Measurements from ENCODE around the gene CCDC171. TPM values are rescaled to one million over a fixed set of nuclear protein-coding genes. Genes with fewer than 3 reads are reported as not detected.
"Not testable (repeated sequence)": the region's sequence is repeated elsewhere in the genome, so short reads cannot be mapped to it uniquely, and the experiment has no call there.

CCDC171 gene
- total RNA-seq, 4 donors from 2014 or later = 3.2 to 12.4 (median 7.3) TPM

DNA sequence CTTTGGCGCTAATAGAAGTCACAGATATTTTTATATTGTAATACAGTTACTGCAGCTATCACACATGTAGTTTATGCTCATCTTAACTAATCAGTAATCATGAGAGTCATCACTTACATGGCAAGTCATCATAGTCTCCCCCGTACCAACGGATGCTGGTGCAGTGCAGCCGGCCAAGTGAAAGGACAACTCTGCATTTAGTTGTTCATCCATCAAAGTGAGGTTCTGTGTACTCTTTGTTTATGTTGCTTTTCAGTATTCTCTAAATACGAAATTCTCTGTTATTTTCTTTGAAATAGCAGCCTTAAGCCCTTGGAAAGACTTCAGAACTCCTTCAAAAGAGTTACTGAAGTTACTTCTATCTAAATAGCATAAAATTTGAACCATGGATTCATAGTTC lies 216.7 kb downstream of the CCDC171 start:
- no peak for DNase-seq (ENCODE audit: low spot score in 2 of 2)
- Histone ChIP-seq H3K4me3 (no peak overlapping the region), H3K27ac (no peak overlapping the region), H3K36me3 (no peaks in the 10 kb centered on the region), H3K27me3 (no peaks in the 10 kb centered on the region), H3K4me1 (no peaks in the 10 kb centered on the region), H3K9me3 (no peaks in the 10 kb centered on the region)
- WGBS = 91% methylated on average over 5 of the region's 5 CpGs
- TF ChIP-seq EP300 (IDR thresholded peaks at IDR 0.05) (no peak), POLR2AphosphoS5 (IDR thresholded peaks at IDR 0.05) (no peak), POLR2A (IDR thresholded peaks at IDR 0.05) (no peak), CTCF (IDR thresholded peaks at IDR 0.05) (no peak)

DNA sequence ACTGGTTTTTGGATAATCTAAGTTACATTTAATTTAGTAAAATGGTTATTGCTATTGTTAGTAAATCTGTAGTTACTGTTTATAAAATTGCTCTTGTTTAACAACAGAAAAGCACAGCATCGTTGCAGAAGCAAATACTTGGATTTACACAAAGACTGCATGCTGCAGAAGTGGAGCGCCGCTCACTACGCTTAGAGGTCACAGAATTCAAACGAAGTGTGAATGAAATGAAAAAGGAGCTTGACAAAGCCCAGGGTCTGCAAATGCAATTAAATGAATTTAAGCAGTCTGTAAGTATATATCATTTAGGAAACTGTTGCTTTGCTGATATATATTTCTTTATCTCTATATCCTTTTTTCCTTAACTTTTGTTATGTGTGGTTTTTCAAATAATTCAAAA lies 226.0 kb downstream of the CCDC171 start:
- DNase-seq (ENCODE audit: low spot score in 2 of 2) = no peak
- Histone ChIP-seq H3K27me3 (no peaks in the 10 kb centered on the region), H3K36me3 (no peaks in the 10 kb centered on the region), H3K9me3 (no peaks in the 10 kb centered on the region), H3K27ac (no peak overlapping the region), H3K4me3 (no peak overlapping the region), H3K4me1 (no peaks in the 10 kb centered on the region)
- no peak for TF ChIP-seq POLR2AphosphoS5 (IDR thresholded peaks at IDR 0.05)
- TF ChIP-seq CTCF (IDR thresholded peaks at IDR 0.05) = no peak
- TF ChIP-seq POLR2A (IDR thresholded peaks at IDR 0.05) = no peak
- no peak for TF ChIP-seq EP300 (IDR thresholded peaks at IDR 0.05)
- WGBS = 92% methylated on average over 5 of the region's 5 CpGs

DNA sequence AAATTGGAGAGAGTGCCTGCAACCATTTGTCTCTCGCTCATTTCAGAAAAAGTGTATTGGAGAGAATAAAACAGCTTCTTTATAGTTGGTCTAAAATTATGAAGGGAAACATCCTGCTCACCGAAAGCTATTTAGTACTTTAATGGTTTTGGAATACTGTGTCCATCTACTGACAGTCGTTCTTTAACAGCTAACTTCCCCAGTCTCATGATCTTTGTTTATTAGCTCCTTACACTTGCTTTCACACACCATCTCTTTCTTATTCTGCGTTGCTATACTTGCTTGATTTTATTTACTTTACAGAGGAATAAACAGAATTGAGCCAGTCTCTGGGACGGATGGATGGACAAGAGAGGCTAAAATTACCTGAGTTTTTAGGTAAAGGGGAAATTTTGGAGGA lies 229.3 kb downstream of the CCDC171 start:
- 79% methylated on average over 5 of the region's 5 CpGs for WGBS
- no peak overlapping the region for H3K27ac ChIP-seq
- no peaks in the 10 kb centered on the region for H3K4me1 ChIP-seq
- DNase-seq (ENCODE audit: low spot score in 2 of 2) = no peak
- H3K4me3 ChIP-seq = no peak overlapping the region
- H3K36me3 ChIP-seq = no peaks in the 10 kb centered on the region
- no peaks in the 10 kb centered on the region for H3K27me3 ChIP-seq
- TF ChIP-seq POLR2AphosphoS5 (IDR thresholded peaks at IDR 0.05) = no peak
- no peak for TF ChIP-seq EP300 (IDR thresholded peaks at IDR 0.05)
- TF ChIP-seq POLR2A (IDR thresholded peaks at IDR 0.05) = no peak
- TF ChIP-seq CTCF (IDR thresholded peaks at IDR 0.05) = no peak
- H3K9me3 ChIP-seq = no peaks in the 10 kb centered on the region

- Histone ChIP-seq H3K9me3 (no peaks in the 10 kb centered on the region), H3K27me3 (no peaks in the 10 kb centered on the region), H3K36me3 (no peaks in the 10 kb centered on the region), H3K4me3 (no peak overlapping the region), H3K27ac (no peak overlapping the region), H3K4me1 (no peaks in the 10 kb centered on the region)
- no peak for DNase-seq (ENCODE audit: low spot score in 2 of 2)
- TF ChIP-seq POLR2AphosphoS5 (IDR thresholded peaks at IDR 0.05) (no peak), EP300 (IDR thresholded peaks at IDR 0.05) (no peak), POLR2A (IDR thresholded peaks at IDR 0.05) (no peak), CTCF (IDR thresholded peaks at IDR 0.05) (no peak)
Measured at GRCh38 chr9:15785584-15785983, 232.7 kb downstream of the CCDC171 start.

- Histone ChIP-seq H3K4me1 (no peaks in the 10 kb centered on the region), H3K27me3 (no peaks in the 10 kb centered on the region), H3K4me3 (no peak overlapping the region), H3K36me3 (no peaks in the 10 kb centered on the region), H3K9me3 (no peaks in the 10 kb centered on the region), H3K27ac (no peak overlapping the region)
- no peak for DNase-seq (ENCODE audit: low spot score in 2 of 2)
- 86% methylated on average over 3 of the region's 3 CpGs for WGBS
- no peak for TF ChIP-seq POLR2A (IDR thresholded peaks at IDR 0.05)
- TF ChIP-seq CTCF (IDR thresholded peaks at IDR 0.05) = no peak
- TF ChIP-seq EP300 (IDR thresholded peaks at IDR 0.05) = no peak
- no peak for TF ChIP-seq POLR2AphosphoS5 (IDR thresholded peaks at IDR 0.05)
Measured at GRCh38 chr9:15786616-15787015, 233.8 kb downstream of the CCDC171 start.

DNA sequence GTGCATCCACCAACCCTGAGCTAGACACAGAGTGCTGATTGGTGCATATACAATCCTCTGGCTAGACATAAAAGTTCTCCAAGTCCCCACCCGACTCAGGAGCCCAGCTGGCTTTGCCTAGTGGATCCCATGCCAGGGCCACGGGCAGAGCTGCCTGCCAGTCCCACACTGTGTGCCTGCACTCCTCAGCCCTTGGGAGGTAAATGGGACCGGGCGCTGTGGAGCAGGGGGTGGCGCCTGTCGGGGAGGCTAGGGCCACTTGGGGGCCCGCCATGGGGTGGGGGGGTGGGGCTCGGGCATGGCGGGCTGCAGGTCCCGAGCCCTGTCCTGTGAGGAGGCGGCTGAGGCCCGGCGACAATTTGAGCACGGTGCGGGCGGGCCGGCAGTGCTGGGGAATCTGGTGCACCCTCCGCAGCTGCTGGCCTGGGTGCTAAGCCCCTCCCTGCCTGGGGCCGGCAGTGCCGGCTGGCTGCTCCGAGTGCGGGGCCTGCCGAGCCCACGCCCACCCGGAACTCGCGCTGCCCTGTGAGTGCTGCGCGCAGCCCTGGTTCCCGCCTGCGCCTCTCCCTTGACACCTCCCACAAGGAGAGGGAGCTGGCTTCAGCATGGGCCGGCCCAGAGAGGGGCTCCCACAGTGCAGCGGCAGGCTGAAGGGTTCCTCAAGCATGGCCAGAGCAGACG lies 257.5 kb downstream of the CCDC171 start:
- not testable (repeated sequence) for H3K27me3 ChIP-seq; H3K27ac ChIP-seq; H3K9me3 ChIP-seq; H3K4me1 ChIP-seq; H3K4me3 ChIP-seq; H3K36me3 ChIP-seq; DNase-seq (ENCODE audit: low spot score in 2 of 2)
- WGBS = 90% methylated on average over 3 of the region's 34 CpGs

Measured in suprapubic skin (tissue), 4 donors.